Activated CD4-positive, alpha-beta memory T cell treated with anti-CD3 and anti-CD28 coated beads for 36 hours (primary cell): ENCODE measurements around the gene FMN1. TPM values are rescaled to one million over a fixed set of nuclear protein-coding genes. Genes with fewer than 3 reads are reported as not detected.

ENCODE experiments used
- CTCF ChIA-PET: fragments of 350-600 bp; sonication (Branson Sonifier 250); formaldehyde crosslinking; loops from one replicate; lab custom pipeline; 2021; ENCODE audit warnings: antibody characterized with exemption, inconsistent platforms; lab: Charles Lee
- POLR2A ChIA-PET: fragments of 350-600 bp; sonication (Branson Sonifier 250); formaldehyde crosslinking; loops from one replicate; lab custom pipeline; 2021; ENCODE audit warnings: antibody characterized with exemption; lab: Charles Lee
- DNase-seq: peaks from one replicate; pipeline ENCODE4 v3.0.0-alpha.2; 2020
- H3K27ac Mint-ChIP-seq: one replicate; pipeline ENCODE4 v1.8.0; 2021; ENCODE audit warnings: mixed read lengths
- H3K27me3 Mint-ChIP-seq: one replicate; pipeline ENCODE4 v1.8.0; 2021; ENCODE audit warnings: mixed read lengths
- H3K36me3 Mint-ChIP-seq: one replicate; pipeline ENCODE4 v1.8.0; 2021; ENCODE audit warnings: mixed read lengths
- H3K4me1 Mint-ChIP-seq: one replicate; pipeline ENCODE4 v1.8.0; 2021; ENCODE audit warnings: low read depth, mixed read lengths
- H3K4me3 Mint-ChIP-seq: one replicate; pipeline ENCODE4 v1.8.0; 2021; ENCODE audit warnings: mild to moderate bottlenecking, mixed read lengths
- H3K9me3 Mint-ChIP-seq: one replicate; pipeline ENCODE4 v1.8.0; 2021; ENCODE audit warnings: mixed read lengths
- intact Hi-C: fragments of 100-400 bp; cut with micrococcal nuclease; formaldehyde crosslinking; loops from one replicate; pipeline ENCODE4 v1.15.1; 2023
- total RNA-seq, 2 experiments: library from RNA; stranded (reverse); gene quantifications; one replicate each; pipeline ENCODE4 v1.2.3, GENCODE V29; 2021

The FMN1 gene
- total RNA-seq, 2 experiments from 2014 or later = 0.05 TPM; not detected in 1

DNA sequence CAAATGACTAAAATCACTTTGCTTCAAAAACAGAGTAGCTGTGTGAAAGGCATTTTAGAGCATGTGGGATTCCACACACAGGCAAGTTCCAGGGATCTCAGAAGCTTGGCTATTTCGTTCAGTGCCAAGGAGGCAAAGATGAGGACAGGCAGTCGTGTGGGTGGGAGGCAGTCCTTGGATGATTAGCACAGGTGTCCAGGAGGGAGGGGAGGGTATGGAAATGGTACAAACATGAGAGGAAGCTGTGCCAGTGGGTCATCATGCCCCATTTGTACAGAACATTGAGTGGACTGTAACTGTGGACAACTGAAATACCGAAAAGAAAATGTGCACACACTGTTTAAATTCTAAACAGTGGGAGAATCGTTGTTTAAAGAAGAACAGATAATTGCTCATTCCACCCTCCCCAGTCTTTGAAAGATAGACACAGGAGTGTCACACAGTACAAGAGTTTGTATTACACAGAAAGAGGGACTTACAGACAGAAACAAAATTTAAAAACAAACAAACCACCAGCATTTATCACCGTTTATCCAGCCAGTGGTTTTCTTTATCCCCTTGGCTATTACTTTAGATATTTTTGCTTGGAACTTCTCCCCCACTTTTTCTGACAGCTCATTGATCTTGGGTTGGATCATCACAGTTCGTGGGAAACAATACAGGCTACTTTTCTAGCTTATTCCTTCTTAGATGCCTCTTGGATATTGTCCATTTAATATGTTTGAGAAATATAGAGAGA lies 353.8 kb downstream of the FMN1 start:
- DNase-seq = no peak
- Mint-ChIP-seq H3K9me3 (no peaks in the 10 kb centered on the region), H3K4me1 (no peaks in the 10 kb centered on the region), H3K27me3 (peaks cover 3% of the 10 kb centered on the region), H3K36me3 (no peaks in the 10 kb centered on the region), H3K4me3 (no peak overlapping the region), H3K27ac (no peak overlapping the region)
- intact Hi-C loops = loop anchor here (10.0 kb wide), 1 partner anchor 154 kb away; no protein-coding TSS in a partner anchor
- ChIA-PET POLR2A (no interaction called here), CTCF (interaction anchor here (0.6 kb wide), 1 partner anchor 181 kb away, joined by 3 read pairs; no protein-coding TSS in a partner anchor)

DNA sequence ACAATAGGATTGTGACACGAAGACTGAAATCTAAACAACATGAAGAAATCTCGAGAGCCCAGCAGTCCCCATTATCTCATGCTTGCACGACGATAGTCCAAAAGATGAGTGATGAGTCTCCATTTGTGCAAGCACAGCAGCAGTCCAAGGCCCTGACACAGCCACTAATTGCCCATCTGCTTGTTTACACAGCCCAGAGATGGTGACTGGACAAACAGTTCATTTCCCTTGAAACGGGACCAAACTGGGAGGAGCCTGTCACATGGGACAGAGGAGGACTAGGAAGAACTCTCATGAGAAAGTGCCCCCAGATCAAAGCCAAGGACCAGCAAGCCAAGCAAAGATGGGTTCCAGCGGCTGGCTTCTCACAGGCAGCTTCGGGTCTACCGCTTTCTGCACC lies 355.7 kb downstream of the FMN1 start:
- H3K9me3 Mint-ChIP-seq = no peaks in the 10 kb centered on the region
- intact Hi-C loops = no loop called here

DNA sequence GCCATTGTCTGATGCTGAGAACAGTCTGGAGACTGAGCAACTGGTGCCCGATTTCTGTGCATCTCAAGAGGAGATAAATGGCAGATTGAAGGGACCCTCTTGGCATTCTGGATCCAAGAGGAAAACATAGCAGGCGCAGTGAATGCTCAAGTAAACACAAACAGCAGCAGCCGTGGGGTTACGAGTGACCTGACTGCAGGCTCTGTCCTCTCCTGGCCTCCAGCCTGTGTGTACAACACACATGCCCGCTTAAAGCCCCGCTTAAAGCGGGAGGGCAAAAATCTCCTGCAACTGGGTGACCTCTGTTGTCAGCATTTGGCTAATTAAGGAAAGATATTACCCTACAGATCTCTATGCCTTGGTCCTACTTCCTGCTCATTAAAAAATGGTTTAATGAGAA lies 356.2 kb downstream of the FMN1 start:
- Mint-ChIP-seq H3K36me3 (no peaks in the 10 kb centered on the region), H3K4me1 (no peaks in the 10 kb centered on the region), H3K27ac (no peak overlapping the region), H3K4me3 (no peak overlapping the region), H3K27me3 (peaks cover 3% of the 10 kb centered on the region), H3K9me3 (no peaks in the 10 kb centered on the region)
- CTCF ChIA-PET = no interaction called here
- POLR2A ChIA-PET = no interaction called here
- intact Hi-C loops = no loop called here
- DNase-seq = no peak

More for the DNA sequence above, 355.7 kb downstream of the FMN1 start:
- H3K36me3 Mint-ChIP-seq = no peaks in the 10 kb centered on the region
- peaks cover 3% of the 10 kb centered on the region for H3K27me3 Mint-ChIP-seq
- no peak overlapping the region for H3K4me3 Mint-ChIP-seq
- ChIA-PET CTCF (no interaction called here), POLR2A (no interaction called here)
- H3K27ac Mint-ChIP-seq = no peak overlapping the region
- no peaks in the 10 kb centered on the region for H3K4me1 Mint-ChIP-seq
- DNase-seq = no peak

DNA sequence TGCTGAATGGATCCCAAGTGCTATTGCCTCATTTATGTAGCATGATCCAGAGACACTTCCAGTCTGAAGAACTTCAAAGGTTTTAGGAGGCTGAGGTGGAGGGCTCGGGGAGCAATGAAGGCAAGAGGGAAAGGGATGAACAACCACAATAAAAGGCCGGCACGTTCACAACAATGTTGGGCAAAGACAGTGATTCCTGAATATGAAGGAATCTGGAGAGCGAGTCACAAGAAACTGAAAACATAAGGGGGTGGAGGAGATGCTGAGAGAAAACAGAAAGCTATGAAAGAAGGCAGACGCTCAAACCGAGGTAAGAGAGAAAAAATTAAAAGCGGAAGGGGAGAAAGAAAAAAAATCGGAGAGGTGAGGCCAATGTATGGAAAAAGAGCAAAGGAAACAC lies 356.6 kb downstream of the FMN1 start:
- H3K27me3 Mint-ChIP-seq = peaks cover 5% of the 10 kb centered on the region
- intact Hi-C loops = no loop called here
- H3K36me3 Mint-ChIP-seq = no peaks in the 10 kb centered on the region
- H3K4me3 Mint-ChIP-seq = no peak overlapping the region
- H3K4me1 Mint-ChIP-seq = no peaks in the 10 kb centered on the region
- CTCF ChIA-PET = no interaction called here
- H3K9me3 Mint-ChIP-seq = no peaks in the 10 kb centered on the region
- POLR2A ChIA-PET = no interaction called here
- no peak for DNase-seq
- no peak overlapping the region for H3K27ac Mint-ChIP-seq

DNA sequence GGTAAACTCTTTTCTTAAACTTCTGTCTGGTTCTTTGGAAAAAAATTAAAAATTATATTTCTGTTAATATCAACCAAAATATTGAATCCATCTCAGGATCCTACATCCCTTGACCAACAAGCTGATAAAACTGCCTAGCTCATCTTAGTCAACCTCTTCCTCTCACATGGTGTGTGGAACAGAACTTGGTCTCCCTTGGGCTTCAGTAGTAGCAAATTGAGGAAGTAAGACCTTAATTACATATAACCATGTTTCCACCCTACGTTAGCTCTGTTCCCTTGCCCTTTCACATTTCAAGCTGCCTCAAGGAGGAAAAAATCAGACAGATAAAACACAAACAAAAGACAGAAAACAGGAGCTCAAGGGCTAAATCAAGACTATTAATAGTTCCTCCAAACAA lies 360.4 kb downstream of the FMN1 start:
- Mint-ChIP-seq H3K27ac (no peak overlapping the region), H3K4me3 (no peak overlapping the region), H3K36me3 (no peaks in the 10 kb centered on the region), H3K4me1 (no peaks in the 10 kb centered on the region), H3K27me3 (peaks cover 4% of the 10 kb centered on the region), H3K9me3 (no peaks in the 10 kb centered on the region)
- DNase-seq = no peak
- CTCF ChIA-PET = interaction anchor here (2.5 kb wide), 1 partner anchor 10 kb away, joined by 14 read pairs; no protein-coding TSS in a partner anchor
- POLR2A ChIA-PET = no interaction called here
- intact Hi-C loops = no loop called here

DNA sequence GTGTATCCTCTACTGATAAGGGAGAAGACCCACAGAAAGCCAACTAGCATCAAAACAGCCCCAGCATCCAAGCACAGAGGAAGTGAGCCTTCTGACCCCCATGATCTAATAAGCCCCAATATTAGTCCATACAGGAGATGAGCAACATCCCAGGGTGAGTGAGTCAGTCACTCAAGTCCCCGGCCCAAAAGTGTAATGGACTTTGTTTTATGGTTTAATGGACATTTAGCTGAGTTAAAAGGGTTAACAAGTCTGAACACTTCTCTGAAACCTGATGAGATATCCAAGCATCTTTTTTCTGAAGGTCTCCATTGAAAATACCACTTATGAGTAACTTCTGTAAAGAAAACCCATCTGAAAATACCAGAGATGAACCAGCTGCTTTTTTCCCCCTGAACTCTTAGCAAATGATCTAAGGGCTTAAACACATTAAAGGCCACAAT lies 361.1 kb downstream of the FMN1 start:
- Mint-ChIP-seq H3K27me3 (peaks cover 4% of the 10 kb centered on the region), H3K4me3 (no peak overlapping the region), H3K36me3 (no peaks in the 10 kb centered on the region), H3K4me1 (no peaks in the 10 kb centered on the region), H3K9me3 (no peaks in the 10 kb centered on the region), H3K27ac (no peak overlapping the region)
- CTCF ChIA-PET = interaction anchor here (2.5 kb wide), 1 partner anchor 11 kb away, joined by 14 read pairs; no protein-coding TSS in a partner anchor
- no peak for DNase-seq
- POLR2A ChIA-PET = no interaction called here
- intact Hi-C loops = no loop called here

DNA sequence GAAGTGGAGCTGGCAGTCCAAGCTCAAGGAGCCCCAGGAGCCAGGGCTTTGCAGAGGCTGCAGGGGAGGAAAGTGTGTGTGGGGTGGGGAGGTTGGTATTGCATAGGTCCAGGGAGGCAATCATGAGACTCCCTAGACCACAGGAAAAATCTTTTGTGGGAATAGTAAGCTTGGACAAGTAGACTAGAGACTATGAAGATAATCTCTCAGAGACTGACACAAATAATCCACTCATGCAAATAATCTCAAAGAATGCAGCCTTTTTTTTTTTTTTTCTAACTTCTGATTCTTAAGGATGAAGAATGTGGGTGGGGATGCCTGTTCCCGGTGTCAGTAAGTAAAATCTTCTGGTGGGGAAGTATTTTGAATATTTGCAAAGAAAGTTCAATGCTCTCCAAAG lies 363.0 kb downstream of the FMN1 start:
- H3K9me3 Mint-ChIP-seq = no peaks in the 10 kb centered on the region
- no peak overlapping the region for H3K27ac Mint-ChIP-seq
- peaks cover 4% of the 10 kb centered on the region for H3K27me3 Mint-ChIP-seq
- ChIA-PET CTCF (no interaction called here), POLR2A (no interaction called here)
- H3K36me3 Mint-ChIP-seq = no peaks in the 10 kb centered on the region
- DNase-seq = no peak
- H3K4me3 Mint-ChIP-seq = no peak overlapping the region
- H3K4me1 Mint-ChIP-seq = no peaks in the 10 kb centered on the region
- intact Hi-C loops = no loop called here

DNA sequence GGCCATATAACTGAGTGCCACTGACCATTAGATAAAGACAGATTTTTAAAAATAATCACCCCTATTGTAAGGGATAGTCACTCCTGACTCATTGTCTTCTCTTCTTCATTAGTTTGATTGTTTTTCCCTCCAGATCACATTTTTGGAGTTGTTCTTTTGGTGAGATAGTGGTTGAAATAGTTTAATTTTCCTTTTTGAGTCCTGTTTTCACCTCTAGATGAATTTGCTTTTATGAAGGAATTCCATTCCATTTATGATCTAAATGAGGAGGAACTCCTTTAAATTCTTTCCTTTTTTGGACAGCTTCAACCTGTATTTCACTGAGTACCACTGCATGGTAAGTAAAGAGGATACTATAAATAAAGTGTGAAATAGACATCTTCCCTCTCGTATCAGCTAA lies 364.3 kb downstream of the FMN1 start:
- CTCF ChIA-PET = no interaction called here
- peaks cover 5% of the 10 kb centered on the region for H3K27me3 Mint-ChIP-seq
- H3K4me3 Mint-ChIP-seq = no peak overlapping the region

DNA sequence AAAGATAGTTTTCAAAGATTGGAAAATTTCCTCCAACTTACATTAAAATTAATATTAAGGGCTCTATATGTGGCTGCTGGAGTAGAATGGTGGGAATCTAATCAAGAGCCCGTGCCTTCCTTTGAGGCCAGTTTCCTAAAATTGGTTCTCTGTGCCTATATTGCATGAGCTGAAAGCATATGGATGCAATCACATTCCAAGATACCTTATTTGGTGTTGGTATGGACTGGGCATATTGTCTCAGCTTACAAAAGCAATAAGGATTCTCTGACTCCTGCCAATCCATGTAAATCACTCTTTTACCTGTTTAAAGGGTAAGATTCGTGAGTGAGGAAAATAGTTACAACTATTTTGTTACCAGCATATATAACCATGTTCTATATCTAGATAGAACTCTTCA lies 365.1 kb downstream of the FMN1 start:
- Mint-ChIP-seq H3K27ac (no peak overlapping the region), H3K9me3 (no peaks in the 10 kb centered on the region), H3K27me3 (peaks cover 9% of the 10 kb centered on the region), H3K4me3 (no peak overlapping the region), H3K4me1 (no peaks in the 10 kb centered on the region), H3K36me3 (no peaks in the 10 kb centered on the region)
- no peak for DNase-seq
- intact Hi-C loops = no loop called here
- ChIA-PET POLR2A (no interaction called here), CTCF (no interaction called here)

More for the DNA sequence above, 364.3 kb downstream of the FMN1 start:
- Mint-ChIP-seq H3K27ac (no peak overlapping the region), H3K9me3 (no peaks in the 10 kb centered on the region), H3K36me3 (no peaks in the 10 kb centered on the region), H3K4me1 (no peaks in the 10 kb centered on the region)
- POLR2A ChIA-PET = no interaction called here
- no peak for DNase-seq
- intact Hi-C loops = no loop called here

DNA sequence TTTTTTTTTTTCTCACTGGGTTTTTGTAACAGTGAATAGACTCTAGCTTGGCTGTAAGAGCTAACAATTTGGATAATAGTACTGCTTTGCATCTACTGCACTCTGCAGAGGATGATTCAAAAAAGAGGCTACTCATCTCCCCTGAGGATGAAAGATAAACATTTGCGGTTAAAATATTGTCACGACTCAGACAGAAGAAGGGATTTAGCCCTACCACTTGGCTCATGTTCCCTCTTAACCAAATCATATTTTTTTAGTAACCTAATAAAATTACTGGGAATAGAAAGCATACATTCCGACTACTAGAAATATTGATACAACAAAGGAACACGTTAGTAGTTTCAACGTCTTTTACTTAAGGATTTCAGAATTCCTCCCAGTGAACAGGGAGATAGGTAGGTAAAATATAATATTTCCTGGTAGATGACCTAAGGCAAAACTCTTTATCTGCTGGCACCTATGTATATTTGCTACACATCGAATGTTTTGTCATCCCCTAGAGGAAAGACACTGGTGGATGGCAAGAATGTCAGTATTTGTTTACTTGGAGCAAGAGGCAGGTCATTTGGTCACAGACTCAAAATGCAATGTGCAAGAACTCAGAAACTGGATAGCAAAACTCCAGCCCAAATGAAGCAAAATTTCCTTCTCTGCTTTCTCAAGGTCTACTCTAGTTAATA lies 365.9 kb downstream of the FMN1 start:
- H3K36me3 Mint-ChIP-seq = no peaks in the 10 kb centered on the region
- H3K4me3 Mint-ChIP-seq = no peak overlapping the region
- no peak for DNase-seq
- intact Hi-C loops = no loop called here
- peaks cover 9% of the 10 kb centered on the region for H3K27me3 Mint-ChIP-seq
- CTCF ChIA-PET = no interaction called here
- POLR2A ChIA-PET = no interaction called here
- H3K4me1 Mint-ChIP-seq = no peaks in the 10 kb centered on the region
- H3K9me3 Mint-ChIP-seq = no peaks in the 10 kb centered on the region
- no peak overlapping the region for H3K27ac Mint-ChIP-seq

DNA sequence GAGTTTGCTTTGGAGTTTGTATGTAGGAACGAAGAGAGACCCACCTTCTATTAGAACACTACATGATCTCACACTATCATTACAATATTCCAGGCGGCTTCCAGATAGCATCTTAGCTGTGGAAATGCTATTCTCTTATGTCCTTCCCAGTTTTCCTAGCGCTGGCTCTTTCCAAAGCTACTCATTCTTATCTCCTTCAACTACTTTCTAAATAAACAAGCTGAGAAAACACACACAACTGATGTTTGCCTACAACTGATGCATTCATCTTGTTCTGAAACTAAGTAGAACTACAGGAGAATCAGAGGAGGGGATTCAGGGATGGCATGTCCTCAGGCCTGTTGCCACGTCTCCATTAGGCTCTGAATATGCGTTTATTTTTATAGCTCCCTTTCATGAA lies 367.8 kb downstream of the FMN1 start:
- H3K36me3 Mint-ChIP-seq = no peaks in the 10 kb centered on the region
- H3K27ac Mint-ChIP-seq = no peak overlapping the region
- intact Hi-C loops = no loop called here
- CTCF ChIA-PET = no interaction called here
- no peak overlapping the region for H3K4me3 Mint-ChIP-seq
- H3K4me1 Mint-ChIP-seq = no peaks in the 10 kb centered on the region
- DNase-seq = no peak
- no peaks in the 10 kb centered on the region for H3K9me3 Mint-ChIP-seq
- H3K27me3 Mint-ChIP-seq = peaks cover 7% of the 10 kb centered on the region
- POLR2A ChIA-PET = no interaction called here

DNA sequence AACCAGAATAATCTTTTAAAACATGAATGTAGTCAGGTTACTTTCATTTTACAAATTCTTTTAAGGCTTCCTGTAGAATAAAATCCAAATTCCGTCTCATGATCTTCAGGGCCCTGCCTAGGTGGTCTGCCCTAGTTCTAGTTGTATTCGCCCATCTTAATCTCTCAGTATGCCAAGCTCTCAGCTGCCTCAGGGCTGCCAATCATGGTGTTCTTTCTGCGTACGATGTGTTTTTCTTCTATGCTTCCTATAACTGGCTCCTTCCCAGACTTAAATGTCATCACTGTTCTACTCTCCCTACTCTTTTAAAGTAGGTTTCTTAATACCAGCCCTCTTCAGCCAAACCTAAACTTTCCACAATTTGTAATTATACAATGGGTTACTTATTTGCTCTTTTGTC lies 369.3 kb downstream of the FMN1 start:
- no peaks in the 10 kb centered on the region for H3K4me1 Mint-ChIP-seq
- intact Hi-C loops = no loop called here
- no peaks in the 10 kb centered on the region for H3K36me3 Mint-ChIP-seq
- CTCF ChIA-PET = no interaction called here
- H3K27me3 Mint-ChIP-seq = peaks cover 8% of the 10 kb centered on the region
- H3K9me3 Mint-ChIP-seq = no peaks in the 10 kb centered on the region
- no peak overlapping the region for H3K4me3 Mint-ChIP-seq
- no peak for DNase-seq
- POLR2A ChIA-PET = no interaction called here
- no peak overlapping the region for H3K27ac Mint-ChIP-seq
